KOPT-K1 (cell line): Measurements from ENCODE around the gene ZNF70.

Experiments
- H3K27ac ChIP-seq: fragments of 200-600 bp; sonication (generic); 2 replicates; pipeline ENCODE4 v1.5.1; 2016; ENCODE audit warnings: antibody characterized with exemption, mild to moderate bottlenecking, low read depth, low read length; ENCODE audit not compliant: poor library complexity, severe bottlenecking
- H3K36me3 ChIP-seq: fragments of 200-600 bp; sonication (generic); 2 replicates; pipeline ENCODE4 v1.5.1; 2017; ENCODE audit warnings: antibody characterized with exemption, mild to moderate bottlenecking, low read length, moderate library complexity; ENCODE audit not compliant: insufficient read depth
- H3K9me3 ChIP-seq: fragments of 200-600 bp; sonication (generic); 2 replicates; pipeline ENCODE4 v1.5.1; 2017; ENCODE audit warnings: antibody characterized with exemption, low read length, mild to moderate bottlenecking; ENCODE audit not compliant: insufficient read depth, poor library complexity, severe bottlenecking

Gene ZNF70

DNA sequence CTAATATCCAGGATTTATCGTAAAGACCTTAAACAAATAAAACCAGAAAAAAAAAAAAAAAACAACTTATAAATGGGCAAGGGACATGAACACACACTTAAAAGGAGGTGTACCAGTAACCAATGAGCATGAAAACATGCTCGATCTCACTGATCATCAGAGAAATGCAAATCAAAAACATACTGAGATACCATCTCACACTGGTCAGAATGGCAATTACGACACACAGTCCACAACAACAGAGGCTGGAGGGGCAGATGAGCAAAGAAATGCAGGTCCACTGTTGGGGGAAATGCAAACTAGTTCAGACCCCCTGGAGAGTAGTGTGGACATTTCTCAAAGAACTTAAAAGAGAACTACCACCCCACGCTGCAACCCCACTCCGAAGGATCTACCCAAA lies 46.9 kb downstream of the ZNF70 start:
- Histone ChIP-seq H3K36me3 (peaks cover 100% of the 10 kb centered on the region), H3K27ac (no peak overlapping the region), H3K9me3 (peaks cover 6% of the 10 kb centered on the region)

DNA sequence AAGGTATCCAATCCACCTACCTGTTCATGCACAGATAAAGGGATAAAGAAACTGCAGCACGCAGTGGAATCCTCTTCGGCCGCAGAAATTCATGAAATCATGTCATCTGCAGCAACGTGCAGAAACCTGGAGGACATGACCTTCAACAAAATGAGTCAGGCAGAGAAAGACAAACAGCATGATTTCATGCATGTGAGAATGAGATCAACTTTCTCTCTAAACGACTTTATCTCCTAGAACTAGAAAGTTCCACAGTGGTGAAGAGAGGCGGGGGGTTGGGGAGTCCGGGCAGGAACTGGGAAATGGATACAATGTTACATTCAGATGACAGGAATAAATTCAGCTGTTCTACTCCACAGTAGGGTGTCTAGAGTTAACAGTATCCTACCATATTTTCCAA lies 50.2 kb downstream of the ZNF70 start:
- no peak overlapping the region for H3K27ac ChIP-seq
- peaks cover 6% of the 10 kb centered on the region for H3K9me3 ChIP-seq
- H3K36me3 ChIP-seq, result peaks cover 78% of the 10 kb centered on the region

DNA sequence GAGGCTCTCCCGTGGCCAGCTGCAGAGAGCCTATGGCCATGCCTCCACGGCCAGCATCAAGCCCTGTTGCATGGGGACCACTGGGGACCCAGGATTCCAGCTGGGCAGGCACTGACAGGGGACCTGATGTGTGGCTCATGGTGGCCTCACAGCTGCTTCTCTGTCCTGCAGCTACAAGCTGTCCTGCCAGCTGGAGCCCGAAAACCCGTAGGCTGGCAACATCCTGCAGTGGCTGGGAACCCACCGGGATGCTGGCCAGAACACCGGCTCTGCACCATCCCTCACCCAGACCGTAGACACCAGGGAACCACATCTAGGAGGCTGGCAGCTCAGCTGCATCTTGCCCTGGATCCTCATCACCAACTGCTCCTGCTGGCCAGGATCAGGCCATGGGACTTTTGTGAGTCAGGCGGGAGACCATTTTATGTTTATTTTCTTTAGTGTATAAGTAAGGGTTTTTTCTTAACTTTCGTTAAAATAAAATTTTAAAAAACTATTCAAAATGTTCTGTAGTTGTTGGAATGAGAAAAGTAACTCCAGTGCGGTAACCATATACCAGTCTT lies 52.2 kb downstream of the ZNF70 start:
- H3K9me3 ChIP-seq, result peaks cover 6% of the 10 kb centered on the region
- peak overlapping the region; percentile 98 for H3K27ac ChIP-seq
- peaks cover 73% of the 10 kb centered on the region for H3K36me3 ChIP-seq

DNA sequence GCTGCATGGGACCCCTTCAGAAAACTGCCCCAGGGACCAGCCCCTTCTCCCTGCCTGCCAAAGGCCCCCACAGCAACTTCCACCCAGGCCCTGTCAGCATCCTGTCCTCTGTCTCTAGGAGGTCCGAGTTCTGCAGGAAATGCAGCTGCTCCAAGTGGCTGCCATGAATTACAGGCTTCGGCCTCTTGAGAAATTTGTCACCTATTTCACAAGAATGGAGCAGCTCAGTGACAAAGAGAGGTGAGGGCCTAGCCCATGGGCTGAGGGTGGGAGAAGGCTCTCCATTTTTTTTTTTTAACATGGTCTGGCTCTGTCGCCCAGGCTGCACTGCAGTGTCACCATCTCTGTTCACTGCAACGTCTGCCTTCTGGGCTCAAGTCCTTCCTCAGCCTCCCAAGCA lies 52.8 kb downstream of the ZNF70 start:
- Histone ChIP-seq H3K36me3 (peaks cover 73% of the 10 kb centered on the region), H3K9me3 (peaks cover 6% of the 10 kb centered on the region), H3K27ac (peak overlapping the region; percentile 98)

GRCh38 chr22:23697031-23697970 lies 53.6 kb downstream of the ZNF70 start:
- peaks cover 6% of the 10 kb centered on the region for H3K9me3 ChIP-seq
- H3K27ac ChIP-seq, result peak overlapping the region; percentile 98
- peaks cover 73% of the 10 kb centered on the region for H3K36me3 ChIP-seq

DNA sequence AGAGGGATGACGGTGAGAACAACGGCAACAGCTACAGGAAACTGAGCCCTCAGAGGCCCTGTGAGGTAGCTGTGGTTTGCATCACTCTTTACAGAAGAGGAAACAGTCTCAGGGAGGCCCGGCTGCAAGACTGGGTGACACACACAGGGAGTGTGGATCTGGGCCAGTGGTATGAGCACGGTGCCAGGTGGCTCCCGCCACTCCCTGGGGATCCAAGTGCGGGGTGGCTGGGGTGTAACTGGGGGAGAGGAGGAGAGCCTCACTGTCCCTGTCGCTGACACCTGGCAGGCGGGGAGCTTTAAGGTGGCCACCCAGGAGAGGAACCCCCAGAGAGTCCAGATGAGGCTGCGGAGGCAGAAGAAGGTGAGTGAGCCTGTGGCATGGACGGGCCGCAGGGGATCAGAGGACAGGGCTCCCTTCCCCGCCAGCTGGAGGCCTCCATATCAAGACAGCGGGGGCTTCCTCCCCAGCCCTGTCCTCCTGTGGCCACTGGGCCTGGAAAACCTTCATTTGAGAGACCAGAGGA lies 54.5 kb downstream of the ZNF70 start:
- Histone ChIP-seq H3K27ac (peak overlapping the region; percentile 98), H3K36me3 (peaks cover 73% of the 10 kb centered on the region), H3K9me3 (peaks cover 6% of the 10 kb centered on the region)

DNA sequence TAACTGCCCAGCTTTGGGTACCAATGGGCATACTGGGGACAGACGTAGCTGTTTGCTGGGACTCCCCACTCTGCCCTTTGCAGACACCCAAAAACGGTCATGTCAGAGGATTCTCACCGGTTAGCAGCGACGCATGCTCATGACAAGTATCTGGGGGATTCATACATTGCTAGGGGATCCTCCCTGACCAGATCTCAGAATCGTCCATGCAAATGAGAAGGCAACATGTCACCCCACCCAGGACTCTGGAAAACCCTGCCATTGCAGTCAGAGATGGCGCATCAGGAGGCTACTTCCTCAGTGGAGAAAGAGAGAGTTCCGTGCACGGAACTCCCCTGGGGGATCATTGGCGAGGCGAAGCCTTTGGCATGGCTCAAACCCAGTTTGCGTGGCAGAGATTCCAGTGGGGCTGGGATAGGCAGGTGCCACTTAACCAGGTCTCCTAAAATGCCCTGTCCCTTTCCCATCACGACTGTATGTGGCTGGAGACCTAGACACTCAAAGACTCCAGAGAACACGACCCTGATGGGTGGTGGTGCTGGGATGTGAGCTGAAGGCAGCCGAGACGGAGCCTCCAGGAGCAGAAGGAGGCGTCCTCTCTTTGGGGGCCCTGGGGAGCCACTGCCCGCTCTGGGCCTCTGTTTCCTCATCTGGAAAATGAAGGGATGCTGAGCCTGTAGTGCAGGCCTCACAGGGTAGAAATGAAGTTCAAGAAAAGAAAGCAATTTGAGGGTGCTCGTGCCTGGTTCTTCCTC lies 55.2 kb downstream of the ZNF70 start:
- peak overlapping the region; percentile 98 for H3K27ac ChIP-seq
- H3K9me3 ChIP-seq, result peaks cover 6% of the 10 kb centered on the region
- peaks cover 72% of the 10 kb centered on the region for H3K36me3 ChIP-seq

GRCh38 chr22:23695141-23695540 lies 55.8 kb downstream of the ZNF70 start:
- Histone ChIP-seq H3K9me3 (peaks cover 2% of the 10 kb centered on the region), H3K36me3 (peaks cover 72% of the 10 kb centered on the region), H3K27ac (peak overlapping the region; percentile 98)

DNA sequence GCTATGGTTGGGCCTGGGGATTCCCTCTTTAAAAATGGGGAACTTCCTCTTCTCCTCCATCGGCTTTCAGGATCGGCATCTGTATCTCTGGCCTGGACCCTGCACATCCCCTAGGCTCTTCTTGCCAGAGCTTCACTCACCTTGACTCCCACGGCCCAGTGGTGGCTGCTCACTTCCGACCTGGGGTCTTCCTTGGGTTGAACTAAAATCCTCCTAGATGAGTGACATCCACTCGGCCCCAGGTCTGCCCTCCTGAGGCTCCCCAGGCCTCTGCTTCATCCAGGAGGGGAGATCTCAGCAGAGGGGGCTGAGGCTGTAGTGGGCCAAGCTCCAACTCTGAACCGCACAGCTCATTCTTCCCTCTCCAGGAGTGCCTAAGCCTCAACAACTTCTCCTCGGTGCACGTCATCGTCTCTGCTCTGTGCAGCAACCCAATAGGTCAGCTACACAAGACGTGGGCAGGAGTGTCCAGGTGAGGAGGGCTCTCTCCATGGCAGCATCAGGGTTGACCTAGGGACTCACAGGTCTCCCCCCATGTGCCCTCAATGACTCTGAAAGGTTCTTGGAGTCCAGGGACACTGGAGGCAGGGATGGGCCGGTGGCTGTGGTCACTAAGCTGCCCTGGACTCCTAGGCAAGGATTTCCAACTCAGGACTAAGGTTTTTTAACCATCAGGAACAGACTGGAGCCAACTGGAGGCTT lies 56.8 kb downstream of the ZNF70 start:
- Histone ChIP-seq H3K36me3 (peaks cover 72% of the 10 kb centered on the region), H3K27ac (peak overlapping the region; percentile 98), H3K9me3 (no peaks in the 10 kb centered on the region)

DNA sequence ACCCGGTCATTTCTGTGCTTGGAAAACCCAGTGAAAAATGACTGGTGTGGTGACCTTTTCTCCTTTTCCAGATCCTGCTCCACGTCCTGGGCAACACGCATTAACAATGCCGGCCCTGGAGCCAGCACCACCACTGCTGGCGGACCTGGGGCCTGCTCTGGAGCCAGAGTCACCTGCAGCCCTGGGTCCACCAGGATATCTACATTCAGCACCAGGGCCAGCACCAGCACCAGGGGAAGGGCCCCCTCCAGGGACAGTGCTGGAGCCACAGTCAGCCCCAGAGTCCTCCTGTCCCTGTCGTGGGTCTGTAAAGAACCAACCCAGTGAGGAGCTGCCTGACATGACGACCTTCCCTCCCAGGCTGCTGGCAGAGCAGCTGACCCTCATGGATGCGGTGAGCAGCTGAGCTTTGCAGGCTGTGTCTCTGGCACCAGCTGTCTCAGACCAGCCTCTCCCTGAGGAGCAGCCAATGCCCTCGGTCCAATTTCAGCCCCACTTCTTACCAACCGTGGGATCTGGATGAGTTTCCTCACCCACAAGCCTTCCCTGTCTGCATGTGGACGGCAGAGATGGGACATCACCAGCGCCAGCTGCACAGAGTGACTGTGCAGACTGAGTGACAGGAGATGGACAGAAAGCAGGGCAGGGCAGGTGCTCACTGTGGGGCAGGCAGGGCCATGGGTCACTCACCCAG lies 58.2 kb downstream of the ZNF70 start:
- no peaks in the 10 kb centered on the region for H3K9me3 ChIP-seq
- H3K36me3 ChIP-seq, result peaks cover 72% of the 10 kb centered on the region
- peak overlapping the region; percentile 7 for H3K27ac ChIP-seq

GRCh38 chr22:23691748-23692423 lies 59.0 kb downstream of the ZNF70 start:
- H3K27ac ChIP-seq, result no peak overlapping the region

GRCh38 chr22:23690713-23691112 lies 60.2 kb downstream of the ZNF70 start, which contains the start of gene RGL4:
Gene RGL4 (plus strand): TSS chr22:23691013. CDS start chr22:23692031, 1,018 bp downstream.
- H3K9me3 ChIP-seq, result no peaks in the 10 kb centered on the region
- H3K27ac ChIP-seq, result no peak within 1 kb of the TSS
- peaks cover 75% of the 10 kb centered on the region for H3K36me3 ChIP-seq

More at GRCh38 chr22:23691748-23692423, 59.0 kb downstream of the ZNF70 start:
- Histone ChIP-seq H3K36me3 (peaks cover 75% of the 10 kb centered on the region), H3K9me3 (no peaks in the 10 kb centered on the region)

DNA sequence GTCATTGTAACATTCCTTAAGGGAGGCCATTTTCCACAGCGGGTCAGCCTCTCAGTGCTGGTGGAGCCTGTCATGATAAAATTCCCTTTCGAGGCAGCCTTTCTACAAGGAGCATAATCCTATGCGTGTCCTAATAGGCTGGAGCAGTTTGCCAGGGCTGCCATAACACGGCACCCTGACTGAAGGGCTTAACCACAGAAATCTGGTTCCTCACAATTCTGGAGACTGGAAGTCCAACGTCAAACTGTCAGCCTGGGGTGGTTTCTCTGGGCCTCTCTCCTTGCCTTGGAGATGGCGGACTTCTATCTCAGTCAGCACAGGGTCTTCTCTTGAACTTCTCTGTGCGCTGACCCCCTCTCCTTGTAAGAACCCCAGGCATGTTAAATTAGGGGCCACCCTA lies 61.5 kb downstream of the ZNF70 start:
- H3K27ac ChIP-seq, result no peak overlapping the region
- H3K9me3 ChIP-seq, result no peaks in the 10 kb centered on the region
- peaks cover 74% of the 10 kb centered on the region for H3K36me3 ChIP-seq
